ENCODE measurements around the gene PRR14L.
"Not testable (repeated sequence)": the region's sequence is repeated elsewhere in the genome, so short reads cannot be mapped to it uniquely, and the experiment has no call there.

Gene PRR14L

GRCh38 chr22:31750365-31751284 lies 693 bp upstream of the PRR14L start:
- DNase-seq (ENCODE audit: insufficient read length, low spot score) (no peak), FAIRE-seq (no peak)
- no peak for TF ChIP-seq CTCF (IDR thresholded peaks at IDR 0.05; ENCODE audit: insufficient read depth, missing control alignments)

DNA sequence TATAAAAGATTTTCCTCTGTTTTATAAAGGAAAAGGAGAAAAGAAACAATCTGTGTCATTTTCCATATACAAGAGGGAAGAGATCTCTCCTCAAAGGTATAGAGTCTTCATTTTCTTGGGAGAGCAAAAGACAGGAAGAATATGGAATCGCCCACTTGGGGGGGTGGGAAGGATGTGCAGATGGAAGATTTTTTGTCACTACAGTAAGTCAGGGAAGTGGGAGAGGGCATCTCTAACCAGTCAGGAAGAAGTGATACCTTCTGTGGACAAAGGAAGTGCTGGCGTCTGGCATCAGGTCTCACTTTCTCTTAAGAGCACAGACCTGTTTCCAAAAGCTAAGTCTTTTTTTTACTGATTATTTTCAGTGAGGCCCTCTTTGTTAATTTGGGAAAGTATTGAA lies 1.4 kb downstream of the PRR14L start:
- FAIRE-seq (no peak), DNase-seq (ENCODE audit: insufficient read length, low spot score) (no peak)
- TF ChIP-seq CTCF (IDR thresholded peaks at IDR 0.05; ENCODE audit: insufficient read depth, missing control alignments): no peak

GRCh38 chr22:31747441-31747840 lies 2.5 kb downstream of the PRR14L start:
- FAIRE-seq (no peak), DNase-seq (ENCODE audit: insufficient read length, low spot score) (no peak)
- TF ChIP-seq CTCF (IDR thresholded peaks at IDR 0.05; ENCODE audit: insufficient read depth, missing control alignments): no peak

- no peak for FAIRE-seq
- no peak for DNase-seq (ENCODE audit: insufficient read length, low spot score)
- no peak for TF ChIP-seq CTCF (IDR thresholded peaks at IDR 0.05; ENCODE audit: insufficient read depth, missing control alignments)
Observed at GRCh38 chr22:31743871-31744270, 6.1 kb downstream of the PRR14L start.

- FAIRE-seq (no peak), DNase-seq (ENCODE audit: insufficient read length, low spot score) (no peak)
- TF ChIP-seq CTCF (IDR thresholded peaks at IDR 0.05; ENCODE audit: insufficient read depth, missing control alignments): no peak
Observed at GRCh38 chr22:31742682-31743081, 7.2 kb downstream of the PRR14L start.

DNA sequence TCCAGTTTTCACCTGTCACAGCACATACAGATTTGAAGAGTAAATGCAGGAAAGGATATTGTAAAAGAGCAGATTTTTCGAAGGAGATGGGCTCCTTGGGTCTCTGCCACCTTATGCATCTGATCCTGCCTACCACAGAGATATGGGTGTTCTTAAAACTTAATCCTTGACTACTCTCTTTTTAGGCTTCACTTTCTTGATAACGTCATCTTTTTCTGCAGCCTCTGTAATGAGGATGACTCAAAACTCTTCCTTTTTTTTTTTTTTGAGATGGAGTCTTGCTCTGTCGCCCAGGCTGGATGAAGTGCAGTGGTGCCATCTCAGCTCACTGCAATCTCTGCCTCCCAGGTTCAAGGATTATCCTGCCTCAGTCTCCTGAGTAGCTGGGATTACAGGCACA lies 7.8 kb downstream of the PRR14L start:
- no peak for FAIRE-seq
- DNase-seq (ENCODE audit: insufficient read length, low spot score): no peak

GRCh38 chr22:31740314-31740713 lies 9.6 kb downstream of the PRR14L start:
- DNase-seq (ENCODE audit: insufficient read length, low spot score); FAIRE-seq: not testable (repeated sequence)

More for the DNA sequence above, 7.8 kb downstream of the PRR14L start:
- TF ChIP-seq CTCF (IDR thresholded peaks at IDR 0.05; ENCODE audit: insufficient read depth, missing control alignments): no peak

All from D721Med (cell line).